HepG2 (cell line): ENCODE measurements around the gene JHY. TPM values are rescaled to one million over a fixed set of nuclear protein-coding genes. Genes with fewer than 3 reads are reported as not detected.
A peak's percentile ranks its signal among the peaks of the same experiment; 100 is the strongest.

ENCODE experiments used
- ATAC-seq: fragments of 200-7000 bp; cut with Tn5 transposase; 3 replicates; pipeline ENCODE4 v1.9.1; 2020; ENCODE audit warnings: mild to moderate bottlenecking, moderate library complexity
- BruUV-seq: library from RNA; stranded (reverse); fragments of 400-500 nt; replicated peaks from 2 replicates; lab custom pipeline; 2021; lab: Mats Ljungman, UMichigan
- CTCF ChIA-PET: fragments of 300-600 bp; formaldehyde crosslinking; extraction: SDS; loops from one replicate; lab custom pipeline; 2021; ENCODE audit warnings: low total read pairs, inconsistent platforms, low intra/inter-chr PET ratio; lab: Yijun Ruan, JAX
- POLR2A ChIA-PET: fragments of 350-600 bp; sonication (Branson Sonifier 250); formaldehyde crosslinking; loops from one replicate; lab custom pipeline; 2020; ENCODE audit warnings: antibody characterized with exemption, inconsistent platforms; lab: Yijun Ruan, JAX
- DNase-seq: peaks from one replicate; pipeline ENCODE4 v3.0.0-alpha.2; 2015; ENCODE audit warnings: low spot score
- FAIRE-seq: peaks from 3 replicates; lab custom pipeline; 2011; peaks lifted over from hg19 to GRCh38; lab: Jason Lieb, UNC
- H2AFZ ChIP-seq: one replicate; pipeline ENCODE4 v1.6.1; 2011; ENCODE audit warnings: low read length, inconsistent platforms
- H3K27ac ChIP-seq: fragments of 300-600 bp; 3 replicates; pipeline ENCODE4 v1.8.0; 2011; ENCODE audit warnings: mixed run types, mild to moderate bottlenecking, mixed read lengths, low read length, inconsistent platforms; ENCODE audit not compliant: insufficient read depth; ENCODE audit errors: extremely low read length
- H3K27me3 ChIP-seq, 2 experiments: fragments of 200-600 bp in 1 of 2; 2 replicates in 1 of 2; 3 replicates in 1 of 2; pipeline versions ENCODE4 v1.6.0 to v1.8.0; 2011; ENCODE audit warnings: low read length in 2 of 2, mild to moderate bottlenecking in 2 of 2, moderate library complexity in 2 of 2, inconsistent platforms in 1 of 2; ENCODE audit not compliant: insufficient read depth in 2 of 2, control insufficient read depth in 1 of 2
- H3K36me3 ChIP-seq, 2 experiments: fragments of 200-600 bp in 1 of 2; replicated peaks in 1 of 2; 2 replicates in 1 of 2; 3 replicates in 1 of 2; pipeline versions ENCODE4 v1.5.1 to v1.8.0; 2011; ENCODE audit warnings: low read length in 2 of 2, inconsistent platforms in 1 of 2; ENCODE audit not compliant: insufficient read depth in 2 of 2, control insufficient read depth in 1 of 2
- H3K4me1 ChIP-seq: 2 replicates; pipeline ENCODE4 v1.5.1; 2012; ENCODE audit warnings: low read length, inconsistent platforms; ENCODE audit not compliant: insufficient read depth
- H3K4me2 ChIP-seq: 2 replicates; pipeline ENCODE4 v1.6.0; 2011; ENCODE audit warnings: low read depth, low read length, inconsistent platforms
- H3K4me3 ChIP-seq, 3 experiments: fragments of 200-600 bp in 1 of 3; sonication (generic), shearing (Covaris generic) in 1 of 3; replicated peaks in 1 of 3; 2 replicates each; pipeline ENCODE4 v1.5.1; 2011 to 2016; ENCODE audit warnings: low read length in 3 of 3, inconsistent platforms in 2 of 3, low read depth in 2 of 3, mild to moderate bottlenecking in 2 of 3, control low read depth in 1 of 3, mixed read lengths in 1 of 3; ENCODE audit not compliant: insufficient read depth in 1 of 3
- H3K79me2 ChIP-seq: one replicate; pipeline ENCODE4 v1.6.1; 2011; ENCODE audit warnings: low read length, inconsistent platforms; ENCODE audit not compliant: insufficient read depth
- H3K9ac ChIP-seq: 2 replicates; pipeline ENCODE4 v1.6.0; 2011; ENCODE audit warnings: mild to moderate bottlenecking, low read depth, low read length, inconsistent platforms; ENCODE audit not compliant: insufficient read depth
- H3K9me3 ChIP-seq: 2 replicates; pipeline ENCODE4 v1.5.1; 2012; ENCODE audit warnings: mild to moderate bottlenecking, low read length
- H4K20me1 ChIP-seq: 2 replicates; pipeline ENCODE4 v1.6.0; 2011; ENCODE audit warnings: inconsistent platforms, mild to moderate bottlenecking, low read length, moderate library complexity; ENCODE audit not compliant: insufficient read depth
- HNF1B ChIP-seq: sonication (generic); formaldehyde crosslinking; IDR thresholded peaks from 2 replicates; pipeline ENCODE4 v1.5.1; 2020; ENCODE audit warnings: mild to moderate bottlenecking, moderate library complexity, missing genetic modification reagents
- IRX3 ChIP-seq: sonication (generic); formaldehyde crosslinking; IDR thresholded peaks from 2 replicates; pipeline ENCODE4 v1.8.1; 2023; ENCODE audit warnings: mild to moderate bottlenecking, low read depth, missing genetic modification reagents, borderline replicate concordance
- KAT8 ChIP-seq: IDR thresholded peaks from 2 replicates; pipeline ENCODE4 v1.6.1; 2016; ENCODE audit warnings: missing genetic modification reagents, missing compliant biosample characterization
- PCBP2 ChIP-seq: fragments of 200-400 bp; formaldehyde crosslinking; optimal IDR thresholded peaks from 2 replicates; pipeline ENCODE3; 2018; ENCODE audit warnings: low read length, low read depth; ENCODE audit not compliant: poor library complexity, severe bottlenecking
- REST ChIP-seq, 2 experiments: IDR thresholded peaks; 2 replicates each; pipeline ENCODE4 v1.6.1; 2011 to 2012; ENCODE audit warnings: low read length in 2 of 2, borderline replicate concordance in 1 of 2, low read depth in 1 of 2, mild to moderate bottlenecking in 1 of 2, moderate library complexity in 1 of 2
- TOE1 ChIP-seq: sonication (generic); formaldehyde crosslinking; IDR thresholded peaks from 2 replicates; pipeline ENCODE4 v1.4.0; 2020; ENCODE audit warnings: mild to moderate bottlenecking, missing genetic modification reagents
- ZNF280B ChIP-seq: sonication (generic); formaldehyde crosslinking; IDR thresholded peaks from 2 replicates; pipeline ENCODE4 v1.5.0; 2020; ENCODE audit warnings: missing genetic modification reagents, mild to moderate bottlenecking, borderline replicate concordance
- ZNF335 ChIP-seq: sonication (generic); formaldehyde crosslinking; IDR thresholded peaks from 2 replicates; pipeline ENCODE4 v1.4.0; 2020; ENCODE audit warnings: missing genetic modification reagents
- ZNF570 ChIP-seq: sonication (generic); formaldehyde crosslinking; IDR thresholded peaks from 2 replicates; pipeline ENCODE4 v1.4.0; 2020; ENCODE audit warnings: mild to moderate bottlenecking, missing genetic modification reagents, borderline replicate concordance
- ZNF597 ChIP-seq: sonication (generic); formaldehyde crosslinking; IDR thresholded peaks from 2 replicates; pipeline ENCODE4 v1.5.0; 2020; ENCODE audit warnings: missing genetic modification reagents
- WGBS: methylation state at CpG from one replicate; pipeline ENCODE4 v1.1.6; 2017; ENCODE audit warnings: low lambda C conversion rate; 5-methylcytosine and 5-hydroxymethylcytosine counted together
- in situ Hi-C: cut with HindIII; loops from 2 replicates; pipeline ENCODE4 v1.10.0; 2017; ENCODE audit warnings: low pct_unique_long_range_greater_than_20kb; ENCODE audit not compliant: extremely low pct_ligation_motif_present
- intact Hi-C: fragments of 100-400 bp; cut with micrococcal nuclease; formaldehyde crosslinking; loops from one replicate; pipeline ENCODE4 v1.10.0; 2022; ENCODE audit not compliant: unreplicated experiment
- polyA plus RNA-seq, 8 experiments: library from polyadenylated mRNA; depleted of rRNA in 3 of 8; stranded (reverse) in 7 of 8; unstranded in 1 of 8; fragments of >200 nt; fragmentation: Illumina TruSeq in 4 of 8; extraction: Trizol in 4 of 8; gene quantifications; 2 replicates each; pipeline versions ENCODE4 v1.2.1 to v1.2.3, GENCODE V29; 2011 to 2016; ENCODE audit warnings: low read depth in 4 of 8, missing spikeins in 1 of 8, mixed read lengths in 1 of 8; ENCODE audit not compliant: insufficient read depth in 1 of 8
- total RNA-seq, 5 experiments: library from RNA; depleted of rRNA; stranded (reverse); fragments of >200 nt; fragmentation: Illumina TruSeq; extraction: Trizol; gene quantifications; 2 replicates each; pipeline ENCODE4 v1.2.3, GENCODE V29; 2016; ENCODE audit warnings: low read depth in 1 of 5

Gene JHY
- total and polyA plus RNA-seq, 2 of the 13 experiments (the other 11 are each of a cell fraction or from before 2014, with no cell fraction given), result not detected

- TF ChIP-seq REST (IDR thresholded peaks at IDR 0.05; ENCODE audit: borderline replicate concordance in 1 of 2, low read depth in 1 of 2, low read length in 2 of 2), result no peak
- TF ChIP-seq, all 625 proteins: peak for 0
Observed at GRCh38 chr11:122976061-122976733, 93.6 kb downstream of the JHY start (continued).

DNA sequence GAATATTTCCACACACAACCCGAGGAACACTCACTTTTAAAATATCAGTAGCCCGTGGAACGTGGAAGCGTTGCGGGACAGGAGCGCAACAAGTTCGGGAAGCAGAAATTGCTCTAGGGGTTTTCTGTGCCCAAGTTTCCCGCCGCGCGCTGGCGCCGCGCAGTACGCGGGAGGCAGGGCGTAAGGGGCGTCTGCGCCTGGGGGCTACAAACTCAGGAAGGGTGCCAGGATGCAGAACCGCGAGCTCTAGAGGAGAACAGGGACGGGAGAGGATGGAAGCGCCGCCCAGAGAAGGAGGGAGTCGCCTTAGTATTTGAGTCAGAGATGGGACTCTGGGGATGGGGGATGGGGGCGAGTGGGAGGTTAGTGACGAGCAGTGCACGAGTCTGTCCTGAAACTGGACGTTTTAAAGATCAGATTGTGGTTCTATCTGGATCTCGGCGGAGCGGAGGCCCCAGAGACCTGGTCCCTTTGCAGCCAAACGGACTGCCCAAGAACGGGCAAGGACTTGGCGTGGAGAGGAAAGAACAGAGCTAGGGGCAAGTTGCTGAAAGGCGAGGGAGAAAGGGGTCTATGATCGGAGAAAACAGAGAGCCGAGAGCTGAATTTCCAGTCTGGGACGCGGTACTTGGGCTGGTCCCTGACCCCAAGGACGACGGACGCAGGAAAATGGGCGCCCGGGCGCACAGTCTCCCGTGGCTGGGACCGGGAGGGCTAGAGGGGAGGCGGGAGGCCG, 94.3 kb downstream of the JHY start:
- Histone ChIP-seq H3K9ac (no peak overlapping the region), H3K36me3 (no peaks in the 10 kb centered on the region), H3K4me1 (no peaks in the 10 kb centered on the region), H2AFZ (no peak overlapping the region), H3K79me2 (no peaks in the 10 kb centered on the region), H3K27me3 (peaks cover 5 to 64% of the 10 kb centered on the region in 2 experiments), H4K20me1 (0 out of 2 replicates have a peak, but pooled peaks cover 4% of the 10 kb centered on the region), H3K4me3 (no peak overlapping the region), H3K9me3 (no peaks in the 10 kb centered on the region), H3K27ac (no peak overlapping the region), H3K4me2 (no peak overlapping the region)
- POLR2A ChIA-PET, result no interaction called here
- BruUV-seq, result no TSS peak
- in situ Hi-C loops (no loop called here), intact Hi-C loops (no loop called here)
- DNase-seq (no peak), FAIRE-seq (no peak), ATAC-seq (peak; percentile 25; the same call in 1 of the 3 replicates)
- WGBS, result 38% methylated on average over 42 of the region's 50 CpGs
- CTCF ChIA-PET, result no interaction called here
- TF ChIP-seq ZNF335 (CRISPR knock-in tag), result no peak
- no peak for TF ChIP-seq KAT8
- TF ChIP-seq IRX3 (CRISPR knock-in tag), result no peak
- no peak for TF ChIP-seq ZNF570 (CRISPR knock-in tag)
- no peak for TF ChIP-seq ZNF280B (CRISPR knock-in tag)
- TF ChIP-seq ZNF597 (CRISPR knock-in tag), result no peak
- TF ChIP-seq HNF1B (CRISPR knock-in tag), result no peak
- no peak for TF ChIP-seq TOE1
- no peak for TF ChIP-seq PCBP2
